ENCODE results near the gene TMIGD1. TPM values are rescaled to one million over a fixed set of nuclear protein-coding genes. Genes with fewer than 3 reads are reported as not detected.
"Not testable (repeated sequence)": the region's sequence is repeated elsewhere in the genome, so short reads cannot be mapped to it uniquely, and the experiment has no call there.

The TMIGD1 gene
- total RNA-seq, 2 experiments from 2014 or later: not detected

- H3K27ac Mint-ChIP-seq: no peak overlapping the region
- no peak for DNase-seq
- intact Hi-C loops (cut with micrococcal nuclease): no loop called here
- H3K4me3 Mint-ChIP-seq: no peak overlapping the region
- H3K9me3 Mint-ChIP-seq: no peaks in the 10 kb centered on the region
- H3K27me3 Mint-ChIP-seq: no peaks in the 10 kb centered on the region
- no peaks in the 10 kb centered on the region for H3K36me3 Mint-ChIP-seq (ENCODE audit: low read depth)
- no peak for TF ChIP-seq CTCF (IDR thresholded peaks at IDR 0.05)
- POLR2A ChIA-PET: interaction anchor here (1.3 to 1.9 kb wide), 3 partner anchors 8 to 34 kb away, joined by 3 to 6 read pairs (median 5); partner anchors contain the start of gene CPD
- CTCF ChIA-PET: interaction anchor here (1.4 to 3.0 kb wide), 3 partner anchors 8 to 240 kb away, joined by 3 to 23 read pairs (median 7); no protein-coding TSS in a partner anchor
- H3K4me1 Mint-ChIP-seq (ENCODE audit: low read depth): peaks cover 19% of the 10 kb centered on the region
- no peak for ATAC-seq
Observed at GRCh38 chr17:30344283-30345088, 10.6 kb upstream of the TMIGD1 start.

- ChIA-PET POLR2A (interaction anchor here (1.9 kb wide), 1 partner anchor 34 kb away, joined by 6 read pairs; the partner anchor contains the start of gene CPD), CTCF (no interaction called here)
- H3K4me3 Mint-ChIP-seq: no peak overlapping the region
- H3K27me3 Mint-ChIP-seq: no peaks in the 10 kb centered on the region
- peaks cover 19% of the 10 kb centered on the region for H3K4me1 Mint-ChIP-seq (ENCODE audit: low read depth)
- intact Hi-C loops (cut with micrococcal nuclease): no loop called here
- DNase-seq: no peak
- TF ChIP-seq CTCF (IDR thresholded peaks at IDR 0.05): no peak
- ATAC-seq: no peak
- no peaks in the 10 kb centered on the region for H3K36me3 Mint-ChIP-seq (ENCODE audit: low read depth)
- no peaks in the 10 kb centered on the region for H3K9me3 Mint-ChIP-seq
- H3K27ac Mint-ChIP-seq: no peak overlapping the region
Observed at GRCh38 chr17:30343796-30344195, 9.9 kb upstream of the TMIGD1 start.

GRCh38 chr17:30343244-30343643, 9.4 kb upstream of the TMIGD1 start:
- ChIA-PET CTCF (interaction anchor here (0.8 kb wide), 1 partner anchor 218 kb away, joined by 4 read pairs; no protein-coding TSS in a partner anchor), POLR2A (interaction anchor here (1.0 kb wide), 1 partner anchor 22 kb away, joined by 3 read pairs; no protein-coding TSS in a partner anchor)
- H3K36me3 Mint-ChIP-seq (ENCODE audit: low read depth); H3K4me3 Mint-ChIP-seq; ATAC-seq; H3K9me3 Mint-ChIP-seq; H3K27me3 Mint-ChIP-seq; DNase-seq; H3K27ac Mint-ChIP-seq; intact Hi-C loops (cut with micrococcal nuclease): not testable (repeated sequence)
- peaks cover 19% of the 10 kb centered on the region for H3K4me1 Mint-ChIP-seq (ENCODE audit: low read depth)

- POLR2A ChIA-PET: interaction anchor here (1.0 kb wide), 1 partner anchor 50 kb away, joined by 3 read pairs; the partner anchor contains the start of gene BLMH
- no peak for ATAC-seq
- CTCF ChIA-PET: interaction anchor here (0.8 to 8.4 kb wide), 16 partner anchors 7 to 248 kb away, joined by 3 to 101 read pairs (median 10); partner anchors contain the start of gene GOSR1
Observed at GRCh38 chr17:30341703-30342249, 7.9 kb upstream of the TMIGD1 start.

More at GRCh38 chr17:30341703-30342249, 7.9 kb upstream of the TMIGD1 start:
- H3K9me3 Mint-ChIP-seq: no peaks in the 10 kb centered on the region
- H3K4me1 Mint-ChIP-seq (ENCODE audit: low read depth): peaks cover 21% of the 10 kb centered on the region
- H3K27me3 Mint-ChIP-seq: no peaks in the 10 kb centered on the region
- H3K36me3 Mint-ChIP-seq (ENCODE audit: low read depth): no peaks in the 10 kb centered on the region
- no peak overlapping the region for H3K4me3 Mint-ChIP-seq
- TF ChIP-seq CTCF (IDR thresholded peaks at IDR 0.05): no peak
- intact Hi-C loops (cut with micrococcal nuclease): no loop called here
- DNase-seq: no peak
- no peak overlapping the region for H3K27ac Mint-ChIP-seq

All from activated CD8-positive, alpha-beta T cell treated with anti-CD3 and anti-CD28 coated beads for 36 hours (primary cell).